OCI-LY7 (cell line): ENCODE measurements around the gene ZBTB7A.

Experiments
- CTCF ChIP-seq: fragments of 200-600 bp; sonication (generic); conservative IDR thresholded peaks from 2 replicates; pipeline ENCODE4 v1.5.1; 2014; ENCODE audit warnings: mild to moderate bottlenecking, antibody characterized with exemption, low read length, moderate library complexity, mixed read lengths
- EZH2phosphoT487 ChIP-seq: fragments of 200-600 bp; sonication (generic); IDR thresholded peaks from 2 replicates; pipeline ENCODE4 v1.6.1; 2018; ENCODE audit warnings: low read depth, borderline replicate concordance, mild to moderate bottlenecking, mixed run types, antibody characterized with exemption, low read length, moderate library complexity, mixed read lengths

DNA sequence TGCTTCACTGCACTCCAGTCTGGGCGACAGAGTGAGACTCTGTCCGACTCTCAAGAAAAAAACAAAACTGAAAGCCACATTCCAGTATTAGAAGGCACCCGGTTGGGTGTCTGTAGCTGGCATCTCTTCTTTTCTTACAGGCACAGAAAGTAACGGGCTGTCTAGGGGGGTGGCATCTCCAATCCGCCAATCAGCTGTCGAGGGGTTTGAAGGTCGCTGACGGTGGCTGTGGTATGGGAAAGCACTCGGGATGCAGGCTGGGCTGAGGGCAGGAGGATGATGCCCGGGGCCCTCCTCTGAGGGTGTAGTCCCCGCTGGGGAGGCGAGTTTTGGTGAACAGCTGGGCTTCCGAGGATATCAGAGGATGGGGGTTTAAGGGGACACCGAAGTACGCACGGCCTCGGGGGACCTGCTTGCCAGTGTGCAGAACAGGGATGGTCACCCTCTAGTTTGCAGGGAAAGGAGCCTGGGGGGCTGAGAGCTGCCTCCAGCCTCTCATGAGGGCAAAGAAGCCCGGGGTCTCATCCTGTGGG is 27.0 kb upstream of the ZBTB7A start:
- TF ChIP-seq CTCF (no peak), EZH2phosphoT487 (no peak)
